ENCODE data around the gene RGS5. TPM values are rescaled to one million over a fixed set of nuclear protein-coding genes. Genes with fewer than 3 reads are reported as not detected.

Gene RGS5
- total RNA-seq, 1 experiment from 2014 or later: 4.6 TPM

- no peak for TF ChIP-seq REST (IDR thresholded peaks at IDR 0.05; ENCODE audit: low read depth)
- TF ChIP-seq FOSL1 (IDR thresholded peaks at IDR 0.05; ENCODE audit: low read depth): no peak
- no peak for TF ChIP-seq EGR1 (IDR thresholded peaks at IDR 0.05; ENCODE audit: low read depth)
- no peak for TF ChIP-seq SRF (IDR thresholded peaks at IDR 0.05; ENCODE audit: low read depth)
- TF ChIP-seq RAD21 (IDR thresholded peaks at IDR 0.05; ENCODE audit: low read depth): no peak
- TF ChIP-seq JUND (IDR thresholded peaks at IDR 0.05): no peak
- no peak for TF ChIP-seq ELF1 (IDR thresholded peaks at IDR 0.05; ENCODE audit: borderline replicate concordance, low read depth)
- no peak for TF ChIP-seq SP1 (IDR thresholded peaks at IDR 0.05; ENCODE audit: low read depth)
- TF ChIP-seq TCF7L2 (IDR thresholded peaks at IDR 0.05; ENCODE audit: borderline replicate concordance, extremely low read depth, insufficient read depth, insufficient read length): no peak
- no peak for TF ChIP-seq YY1 (IDR thresholded peaks at IDR 0.05; ENCODE audit: extremely low read depth, insufficient replicate concordance, low read depth, low read length)
- TF ChIP-seq CBX3 (IDR thresholded peaks at IDR 0.05; ENCODE audit: low read depth): no peak
- no peak for TF ChIP-seq SIN3A (IDR thresholded peaks at IDR 0.05; ENCODE audit: low read depth)
- TF ChIP-seq ZBTB33 (IDR thresholded peaks at IDR 0.05; ENCODE audit: extremely low read depth, insufficient replicate concordance, low read length): no peak
- no peak for TF ChIP-seq POLR2A (IDR thresholded peaks at IDR 0.05; ENCODE audit: borderline replicate concordance, extremely low read depth, insufficient read depth, insufficient read length)
- no TSS peak for BruUV-seq (replicated peaks)
- H3K4me3 ChIP-seq (replicated peaks in 1 of 2; ENCODE audit: low read depth in 1 of 2, low read length in 2 of 2): no peak overlapping the region
- H3K79me2 ChIP-seq (ENCODE audit: insufficient read depth, low read length): no peaks in the 10 kb centered on the region
- H3K27ac ChIP-seq (ENCODE audit: low read depth, low read length): no peak overlapping the region
- CTCF ChIA-PET: no interaction called here
- H3K4me1 ChIP-seq (ENCODE audit: control insufficient read depth in 1 of 2, insufficient read depth in 2 of 2, low read length in 2 of 2): peaks cover 0 to 2% of the 10 kb centered on the region in 2 experiments; a peak in 1 of 4 replicates
- RAD21 ChIA-PET (ENCODE audit: low non-redundant PET in 1 of 2, low total read pairs in 2 of 2, uncharacterized antibody in 2 of 2, unreplicated experiment in 2 of 2): no interaction called here
- no peak overlapping the region for H3K4me2 ChIP-seq (ENCODE audit: low read length)
- DNase-seq (ENCODE audit: low read depth, low spot score) (no peak), ATAC-seq (no peak)
- H4K20me1 ChIP-seq (ENCODE audit: insufficient read depth): no peaks in the 10 kb centered on the region
- H3K27me3 ChIP-seq (ENCODE audit: insufficient read depth, low read length): no peaks in the 10 kb centered on the region
- intact Hi-C loops (cut with micrococcal nuclease): no loop called here
- H3K36me3 ChIP-seq (ENCODE audit: control insufficient read depth in 1 of 2, insufficient read depth in 2 of 2, low read length in 2 of 2): no peaks in the 10 kb centered on the region
- POLR2A ChIA-PET: no interaction called here
- no peaks in the 10 kb centered on the region for H3K9me2 ChIP-seq (ENCODE audit: insufficient read depth)
- no peak overlapping the region for H2AFZ ChIP-seq (ENCODE audit: low read depth, low read length, poor library complexity, severe bottlenecking)
- H3K9me3 ChIP-seq (ENCODE audit: control insufficient read depth in 1 of 2, insufficient read depth in 1 of 2, low read depth in 1 of 2, low read length in 2 of 2): no peaks in the 10 kb centered on the region
- no peak overlapping the region for H3K9ac ChIP-seq (ENCODE audit: low read length)
Observed at GRCh38 chr1:163231385-163231784, 28.7 kb upstream of the RGS5 start.

Measured in HCT116 (cell line).